LoVo (cell line): ENCODE data around the gene SYCN.

Experiments used
- DNase-seq: peaks from one replicate; pipeline ENCODE4 v3.0.0-alpha.2; 2016; ENCODE audit warnings: low spot score

SYCN gene

GRCh38 chr19:39155741-39156140, 48.3 kb downstream of the SYCN start:
- DNase-seq = no peak

- no peak for DNase-seq
Measured at GRCh38 chr19:39155114-39155700, 48.9 kb downstream of the SYCN start.

GRCh38 chr19:39154629-39155100, 49.4 kb downstream of the SYCN start:
- peak; percentile 5 for DNase-seq

GRCh38 chr19:39154100-39154628, 49.9 kb downstream of the SYCN start:
- no peak for DNase-seq
